Hepatic stellate cell (primary cell): Measurements from ENCODE around the gene INHBA.

ENCODE experiments used
- DNase-seq: peaks from one replicate; pipeline ENCODE4 v3.0.0; 2011; ENCODE audit warnings: low spot score

The INHBA gene

DNA sequence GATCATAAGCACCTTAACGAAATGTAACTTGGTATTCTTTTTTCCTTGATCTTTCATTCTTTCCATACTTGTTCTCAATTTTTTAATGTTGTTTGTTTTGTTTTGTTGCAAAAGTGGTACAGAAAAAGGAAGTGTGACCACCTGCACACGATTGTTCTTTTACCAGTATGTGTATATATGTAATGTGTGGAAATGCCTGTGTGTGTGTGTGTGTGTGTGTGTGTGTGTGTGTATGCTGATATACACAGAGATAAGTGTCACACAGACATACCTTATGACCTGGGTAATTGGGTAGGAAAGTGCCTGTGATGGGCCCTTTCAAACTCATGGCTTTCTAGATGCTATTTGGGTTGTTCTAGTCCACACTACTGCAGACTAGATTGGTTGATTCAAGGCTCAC lies 14.0 kb downstream of the INHBA start:
- DNase-seq: no peak

DNA sequence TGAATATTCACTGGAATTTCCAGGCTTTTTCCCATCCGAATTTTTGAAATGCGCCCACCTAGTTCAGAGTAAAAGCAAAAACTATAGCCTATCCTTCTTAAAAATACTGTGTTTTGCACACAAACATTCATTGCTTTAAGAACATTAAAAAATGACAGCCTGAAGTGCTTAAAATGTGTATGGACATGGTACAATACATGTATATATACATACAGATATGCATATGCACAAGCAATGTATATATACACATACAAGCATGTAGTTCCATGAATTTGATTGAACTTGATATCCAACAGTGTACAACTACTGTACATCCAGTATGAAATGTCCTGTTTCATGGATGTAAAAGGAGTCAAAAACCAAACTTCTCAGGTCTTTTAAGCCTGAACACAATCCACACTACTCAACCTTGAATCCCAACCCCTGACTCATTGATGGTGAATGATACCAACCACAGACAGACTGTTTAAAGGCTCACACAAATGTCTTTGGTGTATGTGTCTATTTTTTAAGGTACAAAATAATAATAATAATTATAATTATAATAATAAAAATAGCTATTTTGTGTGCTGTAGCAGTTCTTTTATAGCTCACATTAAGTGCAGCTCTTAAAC lies 14.8 kb downstream of the INHBA start:
- DNase-seq: no peak

DNA sequence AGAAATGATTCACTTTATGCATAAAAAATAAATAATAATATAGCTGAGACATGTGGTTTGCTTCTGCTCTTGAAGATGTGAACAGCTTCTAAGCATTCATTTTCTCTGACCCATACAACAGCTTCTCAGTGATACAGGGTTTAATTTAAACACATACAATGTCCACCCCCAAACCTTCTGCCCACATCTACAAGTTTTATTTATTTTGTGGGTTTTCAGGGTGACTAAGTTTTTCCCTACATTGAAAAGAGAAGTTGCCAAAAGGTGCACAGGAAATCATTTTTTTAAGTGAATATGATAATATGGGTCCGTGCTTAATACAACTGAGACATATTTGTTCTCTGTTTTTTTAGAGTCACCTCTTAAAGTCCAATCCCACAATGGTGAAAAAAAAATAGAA lies 17.2 kb downstream of the INHBA start:
- DNase-seq: no peak

DNA sequence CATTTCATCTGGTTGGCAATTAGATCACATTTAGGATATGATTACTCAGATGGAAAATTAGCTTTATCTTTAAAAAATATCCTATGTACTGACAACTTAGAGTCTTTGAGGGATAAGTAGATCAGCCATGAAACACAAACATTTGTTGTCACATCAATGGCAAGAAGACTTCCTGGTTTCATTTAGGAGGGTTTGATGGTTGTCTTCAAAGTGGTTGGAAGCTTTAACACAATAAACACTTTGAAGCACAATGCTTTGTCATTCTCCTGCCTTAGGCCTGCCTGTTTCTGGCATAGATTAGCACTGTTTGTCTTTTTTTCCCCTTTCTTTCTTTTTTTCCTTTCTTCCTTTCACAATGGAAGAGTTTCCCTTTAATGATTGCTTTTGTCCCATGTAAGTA lies 20.5 kb downstream of the INHBA start:
- no peak for DNase-seq

DNA sequence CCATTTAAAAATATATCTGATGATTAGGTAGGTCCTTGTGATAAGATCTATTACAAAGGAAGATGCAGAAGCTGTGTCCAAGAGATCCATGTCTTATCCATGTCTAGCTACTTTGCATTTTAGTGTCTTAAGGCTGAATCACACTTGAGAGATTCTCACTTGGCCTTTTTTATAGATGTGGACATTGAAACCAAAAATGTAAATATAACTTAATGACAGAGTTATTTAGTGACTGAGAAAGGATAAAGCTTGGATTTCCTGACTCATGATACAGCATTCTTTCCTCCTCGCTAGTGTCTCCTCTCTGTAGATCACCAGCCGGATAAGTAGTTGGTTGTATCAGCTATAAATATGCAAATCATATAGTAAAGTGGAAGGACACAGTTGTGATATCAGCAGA lies 23.3 kb downstream of the INHBA start:
- DNase-seq: no peak

- DNase-seq: no peak
These were observed 28.3 kb downstream of the INHBA start for GRCh38 chr7:41674505-41675023.

GRCh38 chr7:41661596-41661995 lies 41.3 kb downstream of the INHBA start:
- no peak for DNase-seq

- no peak for DNase-seq
These were observed 43.4 kb downstream of the INHBA start for GRCh38 chr7:41659539-41659938.

- DNase-seq: no peak
These were observed 46.5 kb downstream of the INHBA start for GRCh38 chr7:41656366-41656765.

- no peak for DNase-seq
These were observed 47.5 kb downstream of the INHBA start for GRCh38 chr7:41655426-41655825.

GRCh38 chr7:41652267-41652666 lies 50.6 kb downstream of the INHBA start:
- DNase-seq: no peak

DNA sequence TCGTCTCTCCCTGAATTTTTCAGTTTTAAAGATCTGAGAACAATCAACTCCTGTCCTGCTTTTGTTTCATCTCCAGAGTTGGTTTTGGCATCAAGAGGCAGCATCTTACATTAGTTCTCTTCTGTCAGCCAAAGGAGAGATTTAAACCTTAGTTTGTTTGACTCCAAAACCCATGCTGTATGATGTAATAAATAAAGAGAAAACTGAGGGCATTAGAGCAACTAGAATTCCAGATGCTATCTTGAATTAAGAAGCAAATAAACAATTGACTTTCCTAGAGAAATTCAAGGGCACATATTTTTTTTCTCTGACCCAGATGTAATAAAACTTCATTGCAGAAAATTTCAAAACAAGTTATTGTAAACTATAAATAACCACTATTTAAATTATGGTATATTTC lies 54.4 kb downstream of the INHBA start:
- DNase-seq: no peak

- DNase-seq: no peak
These were observed 59.3 kb downstream of the INHBA start for GRCh38 chr7:41643616-41644015.

DNA sequence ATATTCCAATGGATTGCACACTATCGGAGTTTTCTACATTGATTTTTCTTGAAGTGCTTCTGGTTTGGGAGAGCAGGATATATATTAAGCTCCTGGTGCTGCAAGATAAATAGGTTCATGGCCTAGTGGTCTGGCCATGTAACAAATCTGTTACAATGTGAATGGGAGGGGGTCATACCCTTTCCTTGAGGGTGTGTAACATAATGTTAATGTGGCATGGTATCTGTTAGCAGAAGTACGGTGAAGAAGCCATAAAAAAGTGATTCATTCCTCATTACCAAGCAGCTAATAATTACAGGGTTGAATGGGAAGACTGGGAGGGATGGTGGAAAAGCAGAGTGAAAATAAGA lies 61.2 kb downstream of the INHBA start:
- DNase-seq: no peak

GRCh38 chr7:41641011-41641664 lies 61.8 kb downstream of the INHBA start:
- no peak for DNase-seq

DNA sequence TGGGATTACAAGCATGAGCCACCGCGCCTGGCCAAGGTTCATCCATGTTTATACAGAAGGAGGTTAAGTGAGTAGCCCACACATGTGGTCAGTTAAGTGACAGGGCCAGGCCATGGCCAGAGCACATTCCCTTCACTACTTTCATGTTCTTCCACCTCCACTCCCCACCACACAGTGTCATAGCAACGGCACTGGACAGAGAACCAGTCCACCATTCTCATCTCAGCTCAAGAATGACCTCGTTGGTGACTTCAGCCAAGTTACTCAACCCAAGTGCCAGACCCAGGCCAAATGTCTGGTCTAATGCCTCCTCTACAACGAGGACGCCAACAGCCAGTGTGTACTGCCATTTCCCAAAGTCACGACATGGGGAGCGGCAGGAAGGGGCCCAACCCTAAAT lies 62.4 kb downstream of the INHBA start:
- DNase-seq: no peak

DNA sequence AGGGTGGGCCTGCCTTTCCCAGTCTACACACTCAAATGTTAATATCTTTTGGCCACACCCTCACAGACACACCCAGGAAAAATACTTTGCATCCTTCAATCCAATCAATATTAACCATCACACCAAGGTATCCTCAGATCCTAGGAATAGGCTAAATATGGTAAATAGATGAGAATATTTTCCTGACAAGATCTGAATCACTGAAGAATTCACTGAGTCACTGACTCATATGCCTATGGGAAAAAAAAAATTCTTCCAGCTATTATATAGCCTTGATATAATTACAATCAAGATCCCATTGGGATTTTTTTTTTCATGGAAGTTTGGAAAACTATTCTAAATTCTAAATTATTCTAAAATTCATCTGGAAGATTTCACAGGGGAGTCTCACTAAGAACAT lies 65.8 kb downstream of the INHBA start:
- DNase-seq: peak; percentile 11
